OCI-LY3 (cell line): ENCODE measurements around the gene C11orf71.

Experiments
- H2AFZ ChIP-seq: fragments of 200-600, 300-600 bp; shearing (Covaris generic); 2 replicates; pipeline ENCODE4 v1.6.0; 2014; ENCODE audit warnings: antibody characterized with exemption, low read depth, low read length
- H3K27ac ChIP-seq: fragments of 200-600, 300-600 bp; sonication (generic); 2 replicates; pipeline ENCODE4 v1.5.1; 2014; ENCODE audit warnings: mild to moderate bottlenecking, low read length, moderate library complexity, mixed read lengths
- H3K27me3 ChIP-seq: fragments of 200-600, 300-600 bp; sonication (generic); 2 replicates; pipeline ENCODE4 v1.6.1; 2014; ENCODE audit warnings: low read depth, low read length, mixed read lengths
- H3K36me3 ChIP-seq: fragments of 200-600, 300-600 bp; sonication (generic); replicated peaks from 2 replicates; pipeline ENCODE3; 2014; ENCODE audit warnings: low read depth, low read length, mixed read lengths
- H3K4me1 ChIP-seq: fragments of 300-600, 200-600 bp; sonication (generic); 2 replicates; pipeline ENCODE4 v1.6.1; 2014; ENCODE audit warnings: low read length, mixed read lengths
- H3K4me2 ChIP-seq: fragments of 200-600, 300-600 bp; sonication (generic); 2 replicates; pipeline ENCODE4 v1.6.1; 2014; ENCODE audit warnings: low read length, mixed read lengths
- H3K4me3 ChIP-seq: fragments of 300-600, 200-600 bp; sonication (generic); 2 replicates; pipeline ENCODE4 v1.5.1; 2014; ENCODE audit warnings: antibody characterized with exemption, mild to moderate bottlenecking, low read length, moderate library complexity
- H3K79me2 ChIP-seq: fragments of 300-600, 200-600 bp; shearing (Covaris generic); 2 replicates; pipeline ENCODE4 v1.6.1; 2014; ENCODE audit warnings: mild to moderate bottlenecking, low read length, mixed read lengths
- H3K9ac ChIP-seq: fragments of 300-600, 200-600 bp; shearing (Covaris generic); 2 replicates; pipeline ENCODE4 v1.6.0; 2014; ENCODE audit warnings: mild to moderate bottlenecking, low read length, moderate library complexity
- H3K9me3 ChIP-seq: fragments of 200-600, 300-600 bp; shearing (Covaris generic); 2 replicates; pipeline ENCODE4 v1.6.1; 2014; ENCODE audit warnings: low read length, mixed read lengths; ENCODE audit not compliant: insufficient read depth
- H4K20me1 ChIP-seq: fragments of 200-600, 300-600 bp; sonication (generic); 2 replicates; pipeline ENCODE4 v1.6.1; 2016; ENCODE audit warnings: low read length, mixed read lengths; ENCODE audit not compliant: insufficient read depth
- EZH2phosphoT487 ChIP-seq: fragments of 200-600 bp; shearing (Covaris generic); IDR thresholded peaks from 2 replicates; pipeline ENCODE4 v1.6.1; 2018; ENCODE audit warnings: antibody characterized with exemption, mixed run types, low read depth
- TF ChIP-seq, protein P1 (sequence below): fragments of 200-600, 300-600 bp; sonication (generic); IDR thresholded peaks from 2 replicates; pipeline ENCODE4 v1.5.1; 2014; ENCODE audit warnings: antibody characterized with exemption, low read length, low read depth

C11orf71 gene

DNA sequence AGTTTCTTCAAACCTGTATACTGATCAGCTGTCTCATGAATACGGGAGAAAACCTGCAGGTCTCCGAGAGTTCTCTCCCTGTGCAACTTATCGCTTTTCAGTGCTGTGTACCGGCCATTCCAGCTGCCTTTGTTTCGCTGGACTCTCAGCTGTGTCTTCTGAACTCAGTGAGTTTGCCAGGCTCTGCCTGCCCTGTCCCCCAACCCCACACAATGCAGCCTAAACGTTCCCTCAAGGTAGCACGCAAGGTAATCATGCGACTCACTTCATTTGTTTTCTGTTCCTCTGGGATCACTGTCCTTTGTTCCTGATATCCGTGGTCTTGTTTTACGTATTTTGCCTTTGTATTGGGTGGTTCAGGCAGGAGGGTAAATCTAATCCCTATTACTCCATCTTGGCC, 13.6 kb upstream of the C11orf71 start:
- H3K9ac ChIP-seq, result no peak overlapping the region
- H3K27ac ChIP-seq, result no peak overlapping the region
- no peak overlapping the region for H3K4me2 ChIP-seq
- TF ChIP-seq EZH2phosphoT487, result no peak
- TF ChIP-seq, protein P1, sequence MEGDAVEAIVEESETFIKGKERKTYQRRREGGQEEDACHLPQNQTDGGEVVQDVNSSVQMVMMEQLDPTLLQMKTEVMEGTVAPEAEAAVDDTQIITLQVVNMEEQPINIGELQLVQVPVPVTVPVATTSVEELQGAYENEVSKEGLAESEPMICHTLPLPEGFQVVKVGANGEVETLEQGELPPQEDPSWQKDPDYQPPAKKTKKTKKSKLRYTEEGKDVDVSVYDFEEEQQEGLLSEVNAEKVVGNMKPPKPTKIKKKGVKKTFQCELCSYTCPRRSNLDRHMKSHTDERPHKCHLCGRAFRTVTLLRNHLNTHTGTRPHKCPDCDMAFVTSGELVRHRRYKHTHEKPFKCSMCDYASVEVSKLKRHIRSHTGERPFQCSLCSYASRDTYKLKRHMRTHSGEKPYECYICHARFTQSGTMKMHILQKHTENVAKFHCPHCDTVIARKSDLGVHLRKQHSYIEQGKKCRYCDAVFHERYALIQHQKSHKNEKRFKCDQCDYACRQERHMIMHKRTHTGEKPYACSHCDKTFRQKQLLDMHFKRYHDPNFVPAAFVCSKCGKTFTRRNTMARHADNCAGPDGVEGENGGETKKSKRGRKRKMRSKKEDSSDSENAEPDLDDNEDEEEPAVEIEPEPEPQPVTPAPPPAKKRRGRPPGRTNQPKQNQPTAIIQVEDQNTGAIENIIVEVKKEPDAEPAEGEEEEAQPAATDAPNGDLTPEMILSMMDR, result no peak
- H3K9me3 ChIP-seq, result no peaks in the 10 kb centered on the region
- no peak overlapping the region for H2AFZ ChIP-seq
- no peaks in the 10 kb centered on the region for H3K27me3 ChIP-seq
- H3K4me3 ChIP-seq, result no peak overlapping the region
- H3K4me1 ChIP-seq, result no peaks in the 10 kb centered on the region
- no peaks in the 10 kb centered on the region for H3K79me2 ChIP-seq
- no peaks in the 10 kb centered on the region for H4K20me1 ChIP-seq
- peaks cover 11% of the 10 kb centered on the region for H3K36me3 ChIP-seq

DNA sequence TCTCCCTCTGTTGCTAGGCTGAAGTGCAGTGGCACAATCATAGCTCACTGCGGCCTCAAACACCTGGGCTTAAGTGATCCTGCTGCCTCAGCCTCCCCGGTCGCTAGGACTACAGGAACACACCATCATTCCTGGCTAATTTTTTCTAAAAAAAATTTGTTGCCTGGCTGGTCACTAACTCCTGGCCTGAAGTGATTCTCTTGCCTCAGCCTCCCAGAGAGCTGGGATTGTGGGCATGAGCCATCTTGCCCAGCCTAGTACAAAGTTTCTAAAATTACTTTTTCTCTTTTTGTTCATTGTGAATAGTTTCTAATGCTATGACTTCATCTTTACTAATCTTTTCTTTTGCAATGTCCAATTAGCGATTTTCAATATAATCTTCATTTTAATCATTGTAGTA, 12.6 kb upstream of the C11orf71 start:
- Histone ChIP-seq H4K20me1 (no peaks in the 10 kb centered on the region), H3K9ac (no peak overlapping the region), H2AFZ (no peak overlapping the region), H3K27me3 (no peaks in the 10 kb centered on the region), H3K4me3 (no peak overlapping the region), H3K9me3 (no peaks in the 10 kb centered on the region), H3K79me2 (no peaks in the 10 kb centered on the region), H3K27ac (no peak overlapping the region), H3K4me2 (no peak overlapping the region), H3K4me1 (no peaks in the 10 kb centered on the region), H3K36me3 (peaks cover 15% of the 10 kb centered on the region)
- no peak for TF ChIP-seq EZH2phosphoT487

DNA sequence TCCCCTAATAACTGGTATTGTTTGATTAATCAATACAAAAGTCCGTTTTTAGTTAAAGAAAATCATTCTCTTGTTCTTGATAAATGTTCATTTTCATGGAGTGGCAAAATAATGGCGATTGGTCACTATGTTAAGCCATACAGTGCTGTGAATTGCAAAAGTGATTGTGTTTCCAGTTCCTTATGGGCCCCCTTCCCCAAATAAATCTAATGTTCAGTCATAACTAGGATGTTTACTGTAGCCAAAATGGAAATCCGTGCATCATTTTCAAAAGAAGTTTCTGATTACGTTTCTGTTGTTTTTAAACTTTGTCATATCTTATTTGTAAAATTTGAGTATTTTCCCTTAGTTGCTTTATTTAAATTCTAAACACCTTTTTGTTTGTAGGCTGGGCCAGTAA, 1.0 kb upstream of the C11orf71 start:
- Histone ChIP-seq H3K27ac (peak overlapping the region; percentile 78), H3K9me3 (no peaks in the 10 kb centered on the region), H3K27me3 (no peaks in the 10 kb centered on the region), H3K4me3 (peak overlapping the region; percentile 91), H3K79me2 (peaks cover 69% of the 10 kb centered on the region), H3K36me3 (peaks cover 22% of the 10 kb centered on the region), H2AFZ (no peak overlapping the region), H4K20me1 (peaks cover 15% of the 10 kb centered on the region), H3K9ac (peak overlapping the region; percentile 93), H3K4me1 (peaks cover 36% of the 10 kb centered on the region), H3K4me2 (peak overlapping the region; percentile 78)
- TF ChIP-seq, protein P1, result no peak
- no peak for TF ChIP-seq EZH2phosphoT487

DNA sequence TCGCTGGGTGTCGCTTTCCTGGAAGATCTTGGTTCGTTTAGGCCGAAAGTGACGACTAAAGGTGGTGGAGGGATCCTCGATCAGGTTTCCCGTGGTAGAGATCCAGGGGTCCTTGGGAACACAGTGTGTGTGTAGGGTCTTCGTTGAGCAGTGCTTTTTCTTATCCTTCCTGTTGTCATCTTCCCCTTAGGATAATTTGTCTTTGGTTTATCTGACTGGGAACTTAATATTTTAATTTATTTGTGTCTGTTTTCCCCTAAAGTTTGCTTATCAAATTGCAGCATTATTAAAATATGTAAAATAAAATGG, 558 bp upstream of the C11orf71 start:
- Histone ChIP-seq H3K9me3 (no peaks in the 10 kb centered on the region), H3K4me1 (peaks cover 36% of the 10 kb centered on the region), H3K79me2 (peaks cover 69% of the 10 kb centered on the region), H3K27ac (peak overlapping the region; percentile 78), H4K20me1 (peaks cover 15% of the 10 kb centered on the region), H2AFZ (peak overlapping the region; percentile 43; the same call in 1 of the 2 replicates), H3K36me3 (peaks cover 19% of the 10 kb centered on the region), H3K27me3 (no peaks in the 10 kb centered on the region), H3K4me2 (peak overlapping the region; percentile 78), H3K9ac (peak overlapping the region; percentile 93), H3K4me3 (peak overlapping the region; percentile 91)
- TF ChIP-seq, protein P1, result no peak; the same call in 1 of the 2 replicates
- TF ChIP-seq EZH2phosphoT487, result no peak
